ENCODE data around the gene THSD4. TPM values are rescaled to one million over a fixed set of nuclear protein-coding genes. Genes with fewer than 3 reads are reported as not detected.

The THSD4 gene
- polyA plus RNA-seq, 1 donor from 2014 or later = 0.46 TPM

GRCh38 chr15:71330638-71331162 lies 215.4 kb downstream of the THSD4 start:
- Histone ChIP-seq H4K20me1 (ENCODE audit: insufficient read depth) (no peaks in the 10 kb centered on the region), H3K9ac (ENCODE audit: low read length) (no peak overlapping the region), H2AFZ (ENCODE audit: low read depth, low read length) (no peak overlapping the region), H3K4me2 (ENCODE audit: low read length) (no peak overlapping the region), H3K9me3 (ENCODE audit: low read length) (no peaks in the 10 kb centered on the region), H3K27me3 (ENCODE audit: insufficient read depth, low read depth, low read length) (no peaks in the 10 kb centered on the region), H3K36me3 (ENCODE audit: insufficient read depth, low read length) (no peaks in the 10 kb centered on the region), H3K4me3 (ENCODE audit: low read length) (no peak overlapping the region), H3K9me2 (ENCODE audit: insufficient read depth, low read length) (no peaks in the 10 kb centered on the region), H3K79me2 (replicated peaks; ENCODE audit: insufficient read depth, low read length) (no peaks in the 10 kb centered on the region), H3K27ac (ENCODE audit: low read length) (no peak overlapping the region), H3F3A (ENCODE audit: insufficient read depth, low read length, poor library complexity, severe bottlenecking) (no peaks in the 10 kb centered on the region)
- TF ChIP-seq CTCF (IDR thresholded peaks at IDR 0.05; ENCODE audit: poor library complexity, severe bottlenecking) (no peak), POLR2AphosphoS5 (IDR thresholded peaks at IDR 0.05) (peak; percentile 20), SMC3 (conservative IDR thresholded peaks at IDR 0.05; ENCODE audit: poor library complexity) (no peak), RAD21 (conservative IDR thresholded peaks at IDR 0.05) (no peak), EP300 (conservative IDR thresholded peaks at IDR 0.05; ENCODE audit: poor library complexity, severe bottlenecking) (no peak)
- TF ChIP-seq, protein P1, sequence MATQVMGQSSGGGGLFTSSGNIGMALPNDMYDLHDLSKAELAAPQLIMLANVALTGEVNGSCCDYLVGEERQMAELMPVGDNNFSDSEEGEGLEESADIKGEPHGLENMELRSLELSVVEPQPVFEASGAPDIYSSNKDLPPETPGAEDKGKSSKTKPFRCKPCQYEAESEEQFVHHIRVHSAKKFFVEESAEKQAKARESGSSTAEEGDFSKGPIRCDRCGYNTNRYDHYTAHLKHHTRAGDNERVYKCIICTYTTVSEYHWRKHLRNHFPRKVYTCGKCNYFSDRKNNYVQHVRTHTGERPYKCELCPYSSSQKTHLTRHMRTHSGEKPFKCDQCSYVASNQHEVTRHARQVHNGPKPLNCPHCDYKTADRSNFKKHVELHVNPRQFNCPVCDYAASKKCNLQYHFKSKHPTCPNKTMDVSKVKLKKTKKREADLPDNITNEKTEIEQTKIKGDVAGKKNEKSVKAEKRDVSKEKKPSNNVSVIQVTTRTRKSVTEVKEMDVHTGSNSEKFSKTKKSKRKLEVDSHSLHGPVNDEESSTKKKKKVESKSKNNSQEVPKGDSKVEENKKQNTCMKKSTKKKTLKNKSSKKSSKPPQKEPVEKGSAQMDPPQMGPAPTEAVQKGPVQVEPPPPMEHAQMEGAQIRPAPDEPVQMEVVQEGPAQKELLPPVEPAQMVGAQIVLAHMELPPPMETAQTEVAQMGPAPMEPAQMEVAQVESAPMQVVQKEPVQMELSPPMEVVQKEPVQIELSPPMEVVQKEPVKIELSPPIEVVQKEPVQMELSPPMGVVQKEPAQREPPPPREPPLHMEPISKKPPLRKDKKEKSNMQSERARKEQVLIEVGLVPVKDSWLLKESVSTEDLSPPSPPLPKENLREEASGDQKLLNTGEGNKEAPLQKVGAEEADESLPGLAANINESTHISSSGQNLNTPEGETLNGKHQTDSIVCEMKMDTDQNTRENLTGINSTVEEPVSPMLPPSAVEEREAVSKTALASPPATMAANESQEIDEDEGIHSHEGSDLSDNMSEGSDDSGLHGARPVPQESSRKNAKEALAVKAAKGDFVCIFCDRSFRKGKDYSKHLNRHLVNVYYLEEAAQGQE (IDR thresholded peaks at IDR 0.05; ENCODE audit: borderline replicate concordance) = no peak

- H3K4me2 ChIP-seq (ENCODE audit: low read length) = no peak overlapping the region
- H3K4me3 ChIP-seq (ENCODE audit: low read length) = no peak overlapping the region
- H3K9me2 ChIP-seq (ENCODE audit: insufficient read depth, low read length) = no peaks in the 10 kb centered on the region
- no peaks in the 10 kb centered on the region for H3K79me2 ChIP-seq (replicated peaks; ENCODE audit: insufficient read depth, low read length)
- H3K27me3 ChIP-seq (ENCODE audit: insufficient read depth, low read depth, low read length) = no peaks in the 10 kb centered on the region
- H4K20me1 ChIP-seq (ENCODE audit: insufficient read depth) = no peaks in the 10 kb centered on the region
- no peaks in the 10 kb centered on the region for H3K36me3 ChIP-seq (ENCODE audit: insufficient read depth, low read length)
- H3K9ac ChIP-seq (ENCODE audit: low read length) = no peak overlapping the region
- no peaks in the 10 kb centered on the region for H3F3A ChIP-seq (ENCODE audit: insufficient read depth, low read length, poor library complexity, severe bottlenecking)
- no peaks in the 10 kb centered on the region for H3K9me3 ChIP-seq (ENCODE audit: low read length)
- no peak overlapping the region for H3K27ac ChIP-seq (ENCODE audit: low read length)
- TF ChIP-seq MXI1 (conservative IDR thresholded peaks at IDR 0.05; ENCODE audit: poor library complexity, severe bottlenecking) (no peak), EZH2 (IDR thresholded peaks at IDR 0.05; ENCODE audit: borderline replicate concordance, insufficient read depth, low read length, poor library complexity, severe bottlenecking) (no peak), SMC3 (conservative IDR thresholded peaks at IDR 0.05; ENCODE audit: poor library complexity) (no peak), CTCF (IDR thresholded peaks at IDR 0.05; ENCODE audit: poor library complexity, severe bottlenecking) (no peak), TAF1 (IDR thresholded peaks at IDR 0.05; ENCODE audit: low read depth) (no peak), POLR2AphosphoS5 (IDR thresholded peaks at IDR 0.05) (no peak), RAD21 (conservative IDR thresholded peaks at IDR 0.05) (no peak), EP300 (conservative IDR thresholded peaks at IDR 0.05; ENCODE audit: poor library complexity, severe bottlenecking) (no peak)
- TF ChIP-seq, protein P1 (IDR thresholded peaks at IDR 0.05; ENCODE audit: borderline replicate concordance) = no peak
- H2AFZ ChIP-seq (ENCODE audit: low read depth, low read length) = no peak overlapping the region
These were observed 215.9 kb downstream of the THSD4 start for GRCh38 chr15:71331173-71331572.

Measured in neural cell (in vitro differentiated cells).